GM23338 (cell line): ENCODE results near the gene CIROP. TPM values are rescaled to one million over a fixed set of nuclear protein-coding genes. Genes with fewer than 3 reads are reported as not detected.

Source experiments
- ATAC-seq: fragments of 200-7000 bp; cut with Tn5 transposase; 3 replicates; pipeline ENCODE4 v1.9.1; 2020
- DNase-seq: peaks from one replicate; pipeline ENCODE4 v3.0.0-alpha.2; 2015; ENCODE audit warnings: low spot score
- H2AFZ ChIP-seq: fragments of 200-600 bp; sonication (generic); 2 replicates; pipeline ENCODE4 v1.8.0; 2016; ENCODE audit warnings: antibody characterized with exemption, mild to moderate bottlenecking, moderate library complexity
- H3F3A ChIP-seq: fragments of 200-600 bp; sonication (generic); replicated peaks from 2 replicates; pipeline ENCODE4 v1.8.0; 2017; ENCODE audit warnings: antibody characterized with exemption, mixed run types, low read depth
- H3K27ac ChIP-seq: fragments of 200-600 bp; sonication (generic); 2 replicates; pipeline ENCODE4 v1.6.1; 2016; ENCODE audit warnings: low read depth
- H3K27me3 ChIP-seq: fragments of 200-600 bp; sonication (generic); 2 replicates; pipeline ENCODE4 v1.8.0; 2016; ENCODE audit warnings: mild to moderate bottlenecking, mixed run types, moderate library complexity; ENCODE audit not compliant: insufficient read depth
- H3K36me3 ChIP-seq: fragments of 200-600 bp; sonication (generic); 2 replicates; pipeline ENCODE4 v1.8.0; 2016; ENCODE audit warnings: mild to moderate bottlenecking; ENCODE audit not compliant: insufficient read depth
- H3K4me1 ChIP-seq: fragments of 200-600 bp; sonication (generic); 2 replicates; pipeline ENCODE4 v1.8.0; 2016; ENCODE audit warnings: mild to moderate bottlenecking, moderate library complexity; ENCODE audit not compliant: insufficient read depth
- H3K4me2 ChIP-seq: fragments of 200-600 bp; sonication (generic); 2 replicates; pipeline ENCODE4 v1.7.1; 2017; ENCODE audit warnings: mixed run types
- H3K4me3 ChIP-seq: fragments of 200-600 bp; sonication (generic); 2 replicates; pipeline ENCODE4 v1.6.1; 2016; ENCODE audit warnings: mixed run types
- H3K79me2 ChIP-seq: fragments of 200-600 bp; sonication (generic); replicated peaks from 2 replicates; pipeline ENCODE4 v1.8.0; 2017; ENCODE audit warnings: mild to moderate bottlenecking; ENCODE audit not compliant: insufficient read depth
- H3K9me2 ChIP-seq: fragments of 200-600 bp; sonication (generic); 2 replicates; pipeline ENCODE4 v1.8.0; 2017; ENCODE audit not compliant: insufficient read depth
- H4K20me1 ChIP-seq: fragments of 200-600 bp; sonication (generic); replicated peaks from 2 replicates; pipeline ENCODE4 v1.8.0; 2017; ENCODE audit warnings: mild to moderate bottlenecking; ENCODE audit not compliant: insufficient read depth
- H3K27ac Mint-ChIP-seq: 2 replicates; pipeline ENCODE4 v1.8.0; 2020; ENCODE audit warnings: inconsistent platforms, mild to moderate bottlenecking, moderate library complexity, mixed read lengths
- H3K27me3 Mint-ChIP-seq: 3 replicates; pipeline ENCODE4 v1.8.0; 2022; ENCODE audit warnings: low read depth, mild to moderate bottlenecking, moderate library complexity, mixed read lengths, inconsistent platforms; ENCODE audit not compliant: insufficient read depth, poor library complexity
- H3K36me3 Mint-ChIP-seq: 3 replicates; pipeline ENCODE4 v1.8.0; 2021; ENCODE audit warnings: low read depth, mild to moderate bottlenecking, inconsistent platforms, moderate library complexity, mixed read lengths
- H3K4me1 Mint-ChIP-seq: 3 replicates; pipeline ENCODE4 v1.8.0; 2020; ENCODE audit warnings: mild to moderate bottlenecking, inconsistent platforms, mixed read lengths
- H3K4me3 Mint-ChIP-seq: 3 replicates; pipeline ENCODE4 v1.8.0; 2021; ENCODE audit warnings: moderate library complexity, mild to moderate bottlenecking, inconsistent platforms, mixed read lengths
- H3K9me3 Mint-ChIP-seq: 3 replicates; pipeline ENCODE4 v1.8.0; 2020; ENCODE audit warnings: moderate library complexity, mild to moderate bottlenecking, inconsistent platforms, mixed read lengths
- CREB1 ChIP-seq: fragments of 250-450 bp; sonication (Bioruptor Pico); IDR thresholded peaks from 2 replicates; pipeline ENCODE4 v1.5.0; 2020; ENCODE audit warnings: low read depth, mild to moderate bottlenecking, moderate library complexity
- EZH2 ChIP-seq: fragments of 200-600 bp; sonication (generic); IDR thresholded peaks from one replicate; pipeline ENCODE4 v1.8.0; 2017; ENCODE audit warnings: antibody characterized with exemption, mild to moderate bottlenecking, low read depth; ENCODE audit not compliant: unreplicated experiment
- EZH2phosphoT487 ChIP-seq: fragments of 200-600 bp; sonication (generic); IDR thresholded peaks from one replicate; pipeline ENCODE4 v1.8.1; 2018; ENCODE audit warnings: antibody characterized with exemption; ENCODE audit not compliant: unreplicated experiment
- NANOG ChIP-seq: IDR thresholded peaks from 2 replicates; pipeline ENCODE4 v1.6.1; 2016; ENCODE audit warnings: antibody characterized with exemption, borderline replicate concordance
- POLR2AphosphoS5 ChIP-seq: IDR thresholded peaks from 2 replicates; pipeline ENCODE4 v1.6.1; 2016; ENCODE audit warnings: antibody characterized with exemption, low read depth
- STAT1 ChIP-seq: IDR thresholded peaks from one replicate; pipeline ENCODE4 v1.6.1; 2016; ENCODE audit warnings: antibody characterized with exemption; ENCODE audit not compliant: unreplicated experiment
- ZNF114 ChIP-seq: fragments of 250-450 bp; sonication (Bioruptor Pico); IDR thresholded peaks from 2 replicates; pipeline ENCODE4 v1.5.0; 2020; ENCODE audit warnings: mild to moderate bottlenecking, moderate library complexity
- ZNF331 ChIP-seq: fragments of 250-450 bp; sonication (Bioruptor Pico); IDR thresholded peaks from 2 replicates; pipeline ENCODE4 v1.5.0; 2020; ENCODE audit warnings: low read depth, mild to moderate bottlenecking, moderate library complexity
- polyA plus RNA-seq: library from polyadenylated mRNA; unstranded; fragments of >200 nt; fragmentation: Nextera tagmentation; extraction: Ambion mirVana; gene quantifications from 2 replicates; pipeline ENCODE4 v1.2.1, GENCODE V29; 2016
- total RNA-seq: library from RNA; depleted of rRNA; stranded (reverse); fragments of >200 nt; shearing (Covaris generic); gene quantifications from 2 replicates; pipeline ENCODE4 v1.2.3, GENCODE V29; 2014
- TF ChIP-seq, protein P1 (sequence below), 2 experiments: fragments of 200-600 bp in 1 of 2; sonication (generic) in 1 of 2; conservative IDR thresholded peaks; 2 replicates each; pipeline versions ENCODE4 v1.5.1 to v1.6.1; 2016 to 2017; ENCODE audit warnings: antibody characterized with exemption in 2 of 2, low read depth in 2 of 2, mild to moderate bottlenecking in 2 of 2, moderate library complexity in 1 of 2
- TF ChIP-seq, protein P2 (sequence below): IDR thresholded peaks from one replicate; pipeline ENCODE4 v1.6.1; 2018; ENCODE audit warnings: antibody characterized with exemption; ENCODE audit not compliant: unreplicated experiment

The CIROP gene
- total and polyA plus RNA-seq, 2 experiments from 2014 or later: not detected

DNA sequence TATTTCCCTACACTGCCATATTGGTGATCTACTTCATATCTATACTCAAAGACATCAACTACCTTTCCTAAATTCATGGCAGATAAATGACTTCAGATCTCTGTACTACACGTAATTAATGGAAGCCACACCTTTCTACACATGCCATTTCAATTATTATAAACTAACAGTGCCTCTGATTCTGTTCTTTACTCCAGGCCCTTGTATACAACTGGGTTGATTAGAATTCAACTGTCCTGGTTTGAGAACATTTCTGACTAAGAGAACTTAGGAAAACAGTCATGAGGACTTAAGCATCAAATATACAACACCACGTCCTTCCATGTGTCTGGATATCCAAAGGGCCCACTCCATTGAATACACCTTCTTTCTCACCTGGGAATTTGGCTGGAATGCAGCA, 11.7 kb downstream of the CIROP start (continued):
- TF ChIP-seq, protein P1, sequence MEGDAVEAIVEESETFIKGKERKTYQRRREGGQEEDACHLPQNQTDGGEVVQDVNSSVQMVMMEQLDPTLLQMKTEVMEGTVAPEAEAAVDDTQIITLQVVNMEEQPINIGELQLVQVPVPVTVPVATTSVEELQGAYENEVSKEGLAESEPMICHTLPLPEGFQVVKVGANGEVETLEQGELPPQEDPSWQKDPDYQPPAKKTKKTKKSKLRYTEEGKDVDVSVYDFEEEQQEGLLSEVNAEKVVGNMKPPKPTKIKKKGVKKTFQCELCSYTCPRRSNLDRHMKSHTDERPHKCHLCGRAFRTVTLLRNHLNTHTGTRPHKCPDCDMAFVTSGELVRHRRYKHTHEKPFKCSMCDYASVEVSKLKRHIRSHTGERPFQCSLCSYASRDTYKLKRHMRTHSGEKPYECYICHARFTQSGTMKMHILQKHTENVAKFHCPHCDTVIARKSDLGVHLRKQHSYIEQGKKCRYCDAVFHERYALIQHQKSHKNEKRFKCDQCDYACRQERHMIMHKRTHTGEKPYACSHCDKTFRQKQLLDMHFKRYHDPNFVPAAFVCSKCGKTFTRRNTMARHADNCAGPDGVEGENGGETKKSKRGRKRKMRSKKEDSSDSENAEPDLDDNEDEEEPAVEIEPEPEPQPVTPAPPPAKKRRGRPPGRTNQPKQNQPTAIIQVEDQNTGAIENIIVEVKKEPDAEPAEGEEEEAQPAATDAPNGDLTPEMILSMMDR (conservative IDR thresholded peaks at IDR 0.05; ENCODE audit: low read depth in 2 of 2): no peak
- TF ChIP-seq CREB1 (CRISPR knock-in tag): no peak
- TF ChIP-seq NANOG: no peak
- TF ChIP-seq ZNF331 (CRISPR knock-in tag): no peak
- TF ChIP-seq STAT1: no peak
- no peak for TF ChIP-seq EZH2phosphoT487

DNA sequence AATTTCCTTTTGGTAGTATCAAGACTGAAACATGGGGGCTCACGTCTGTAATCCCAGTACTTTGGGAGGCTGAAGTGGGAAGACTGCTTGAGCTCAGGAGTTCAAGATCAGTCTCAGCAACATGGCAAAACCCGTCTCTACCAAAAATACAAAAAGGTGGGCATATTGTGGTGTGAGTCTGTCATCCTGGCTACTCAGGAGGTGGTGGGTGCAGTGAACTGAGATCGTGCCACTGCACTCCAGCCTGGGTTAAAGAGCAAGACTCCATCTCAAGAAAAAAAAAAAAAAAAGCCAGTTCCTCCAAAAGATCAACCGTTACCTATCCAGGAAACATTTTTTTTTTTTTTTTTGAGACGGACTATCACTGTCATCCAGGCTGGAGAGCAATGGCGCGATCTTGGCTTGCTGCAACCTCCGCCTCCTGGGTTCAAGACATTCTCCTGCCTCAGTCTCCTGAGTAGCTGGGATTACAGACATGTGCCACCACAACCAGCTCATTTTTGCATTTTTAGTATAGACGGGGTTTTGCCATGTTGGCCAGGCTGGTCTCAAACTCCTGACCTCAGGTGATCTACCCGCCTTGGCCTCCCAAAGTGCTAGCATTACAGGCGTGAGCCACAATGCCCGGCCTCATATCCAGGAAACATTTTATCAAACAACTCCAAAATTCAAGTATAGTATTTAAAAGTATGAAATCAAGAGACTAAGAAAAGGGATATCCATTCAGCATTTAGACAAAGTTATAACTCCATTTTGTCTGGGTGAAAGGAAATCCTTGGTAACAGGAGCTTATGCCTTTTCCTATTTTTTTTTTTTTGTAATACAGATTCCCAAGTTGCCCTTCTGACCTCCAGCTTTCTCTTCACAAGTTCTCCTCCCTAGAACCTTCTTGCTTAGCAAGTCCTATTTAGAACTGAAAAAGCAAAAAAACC, 13.2 kb downstream of the CIROP start:
- no peak overlapping the region for H3K4me3 Mint-ChIP-seq
- Histone ChIP-seq H3K36me3 (peaks cover 50% of the 10 kb centered on the region), H3K4me2 (no peak overlapping the region), H3K27me3 (no peaks in the 10 kb centered on the region), H3K4me3 (no peak overlapping the region), H3K4me1 (peaks cover 7% of the 10 kb centered on the region), H4K20me1 (peaks cover 26% of the 10 kb centered on the region), H3K9me2 (no peaks in the 10 kb centered on the region), H3K79me2 (peaks cover 62% of the 10 kb centered on the region), H2AFZ (no peak overlapping the region), H3K27ac (no peak overlapping the region), H3F3A (no peaks in the 10 kb centered on the region; the same call in 1 of the 2 replicates)
- H3K4me1 Mint-ChIP-seq: peaks cover 2% of the 10 kb centered on the region; the same call in 2 of the 3 replicates
- peaks cover 2% of the 10 kb centered on the region for H3K27me3 Mint-ChIP-seq
- H3K36me3 Mint-ChIP-seq: peaks cover 58% of the 10 kb centered on the region
- no peaks in the 10 kb centered on the region for H3K9me3 Mint-ChIP-seq
- DNase-seq (no peak), ATAC-seq (no peak)
- no peak overlapping the region for H3K27ac Mint-ChIP-seq
- TF ChIP-seq EZH2 (no peak), STAT1 (no peak), ZNF331 (CRISPR knock-in tag) (no peak), CREB1 (CRISPR knock-in tag) (no peak), EZH2phosphoT487 (no peak), ZNF114 (CRISPR knock-in tag) (no peak), POLR2AphosphoS5 (no peak)
- TF ChIP-seq, protein P2, sequence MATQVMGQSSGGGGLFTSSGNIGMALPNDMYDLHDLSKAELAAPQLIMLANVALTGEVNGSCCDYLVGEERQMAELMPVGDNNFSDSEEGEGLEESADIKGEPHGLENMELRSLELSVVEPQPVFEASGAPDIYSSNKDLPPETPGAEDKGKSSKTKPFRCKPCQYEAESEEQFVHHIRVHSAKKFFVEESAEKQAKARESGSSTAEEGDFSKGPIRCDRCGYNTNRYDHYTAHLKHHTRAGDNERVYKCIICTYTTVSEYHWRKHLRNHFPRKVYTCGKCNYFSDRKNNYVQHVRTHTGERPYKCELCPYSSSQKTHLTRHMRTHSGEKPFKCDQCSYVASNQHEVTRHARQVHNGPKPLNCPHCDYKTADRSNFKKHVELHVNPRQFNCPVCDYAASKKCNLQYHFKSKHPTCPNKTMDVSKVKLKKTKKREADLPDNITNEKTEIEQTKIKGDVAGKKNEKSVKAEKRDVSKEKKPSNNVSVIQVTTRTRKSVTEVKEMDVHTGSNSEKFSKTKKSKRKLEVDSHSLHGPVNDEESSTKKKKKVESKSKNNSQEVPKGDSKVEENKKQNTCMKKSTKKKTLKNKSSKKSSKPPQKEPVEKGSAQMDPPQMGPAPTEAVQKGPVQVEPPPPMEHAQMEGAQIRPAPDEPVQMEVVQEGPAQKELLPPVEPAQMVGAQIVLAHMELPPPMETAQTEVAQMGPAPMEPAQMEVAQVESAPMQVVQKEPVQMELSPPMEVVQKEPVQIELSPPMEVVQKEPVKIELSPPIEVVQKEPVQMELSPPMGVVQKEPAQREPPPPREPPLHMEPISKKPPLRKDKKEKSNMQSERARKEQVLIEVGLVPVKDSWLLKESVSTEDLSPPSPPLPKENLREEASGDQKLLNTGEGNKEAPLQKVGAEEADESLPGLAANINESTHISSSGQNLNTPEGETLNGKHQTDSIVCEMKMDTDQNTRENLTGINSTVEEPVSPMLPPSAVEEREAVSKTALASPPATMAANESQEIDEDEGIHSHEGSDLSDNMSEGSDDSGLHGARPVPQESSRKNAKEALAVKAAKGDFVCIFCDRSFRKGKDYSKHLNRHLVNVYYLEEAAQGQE: no peak
- TF ChIP-seq, protein P1 (conservative IDR thresholded peaks at IDR 0.05; ENCODE audit: low read depth in 2 of 2): no peak
